ENCODE results near the gene VPS13C.

The VPS13C gene

GRCh38 chr15:62060113-62060895 is at the start of gene VPS13C:
Gene VPS13C, minus strand, starts transcription at chr15:62060447. Its CDS starts 73 bp downstream, at chr15:62060374.
- peak; percentile 90 for DNase-seq

- no peak for DNase-seq
Measured at GRCh38 chr15:62109437-62109836, 49.2 kb upstream of the VPS13C start.

GRCh38 chr15:62108411-62108810 is 48.2 kb upstream of the VPS13C start:
- DNase-seq: no peak

- DNase-seq: peak; percentile 17
Measured at GRCh38 chr15:62107571-62108121, 47.4 kb upstream of the VPS13C start.

- DNase-seq: no peak
Measured at GRCh38 chr15:62106096-62106495, 45.8 kb upstream of the VPS13C start.

- DNase-seq: no peak
Measured at GRCh38 chr15:62105266-62105665, 45.0 kb upstream of the VPS13C start.

GRCh38 chr15:62104846-62105245 is 44.6 kb upstream of the VPS13C start:
- DNase-seq: no peak

- no peak for DNase-seq
Measured at GRCh38 chr15:62104401-62104800, 44.2 kb upstream of the VPS13C start.

- DNase-seq: peak; percentile 48
Measured at GRCh38 chr15:62103431-62103830, 43.2 kb upstream of the VPS13C start.

- peak; percentile 94 for DNase-seq
Measured at GRCh38 chr15:62099094-62099601, 38.9 kb upstream of the VPS13C start.

- no peak for DNase-seq
Measured at GRCh38 chr15:62094388-62094787, 34.1 kb upstream of the VPS13C start.

- no peak for DNase-seq
Measured at GRCh38 chr15:62093809-62094208, 33.6 kb upstream of the VPS13C start.

GRCh38 chr15:62090988-62091387 is 30.7 kb upstream of the VPS13C start:
- DNase-seq: no peak

- no peak for DNase-seq
Measured at GRCh38 chr15:62089616-62090015, 29.4 kb upstream of the VPS13C start.

GRCh38 chr15:62088353-62088693 is 28.1 kb upstream of the VPS13C start:
- DNase-seq: no peak

GRCh38 chr15:62087671-62088352 is 27.6 kb upstream of the VPS13C start:
- peak; percentile 38 for DNase-seq

- DNase-seq: peak; percentile 39
Measured at GRCh38 chr15:62085740-62086139, 25.5 kb upstream of the VPS13C start.

- no peak for DNase-seq
Measured at GRCh38 chr15:62083194-62084154, 23.2 kb upstream of the VPS13C start.

- no peak for DNase-seq
Measured at GRCh38 chr15:62079594-62079993, 19.3 kb upstream of the VPS13C start.

GRCh38 chr15:62075595-62076277 is 15.5 kb upstream of the VPS13C start:
- DNase-seq: peak; percentile 55

- DNase-seq: peak; percentile 35
Measured at GRCh38 chr15:62071711-62072308, 11.6 kb upstream of the VPS13C start.

GRCh38 chr15:62069551-62069950 is 9.3 kb upstream of the VPS13C start:
- DNase-seq: no peak
